Stomach (tissue), 9 donors: Measurements from ENCODE around the gene IQGAP2. TPM values are rescaled to one million over a fixed set of nuclear protein-coding genes. Genes with fewer than 3 reads are reported as not detected.

Source experiments
- DNase-seq, 2 donors: peaks; one replicate each; pipeline versions ENCODE4 v3.0.0 to v3.0.0-alpha.2; 2013 to 2019
- H3K27ac ChIP-seq, 5 donors: fragments of 200-600 bp in 4 of 5; sonication (generic) in 4 of 5; one replicate each; pipeline ENCODE4 v1.5.1; 2013 to 2019; ENCODE audit warnings: mild to moderate bottlenecking in 1 of 5, moderate library complexity in 1 of 5
- H3K27me3 ChIP-seq, 3 donors: fragments of 200-600 bp; sonication (generic); one replicate each; pipeline ENCODE4 v1.5.1; 2017 to 2019; ENCODE audit warnings: mixed run types in 1 of 3
- H3K36me3 ChIP-seq, 4 donors: fragments of 200-600 bp; sonication (generic); 1 replicate in 3 of 4; 2 replicates in 1 of 4; pipeline ENCODE4 v1.5.1; 2016 to 2019
- H3K4me1 ChIP-seq, 4 donors: fragments of 200-600 bp; sonication (generic); one replicate each; pipeline ENCODE4 v1.5.1; 2016 to 2019
- H3K4me3 ChIP-seq, 4 donors: fragments of 200-600 bp; sonication (generic) in 3 of 4; one replicate each; pipeline ENCODE4 v1.5.1; 2016 to 2019; ENCODE audit warnings: mild to moderate bottlenecking in 1 of 4
- H3K9me3 ChIP-seq, 4 donors: fragments of 200-600 bp; sonication (generic); one replicate each; pipeline ENCODE4 v1.5.1; 2016 to 2019
- EP300 ChIP-seq: sonication (generic); formaldehyde crosslinking; IDR thresholded peaks from one replicate; pipeline ENCODE4 v1.6.1; 2017; ENCODE audit warnings: antibody characterized with exemption
- POLR2A ChIP-seq, 4 donors: fragments of 450-650 bp; IDR thresholded peaks; one replicate each; pipeline ENCODE4 v1.6.1; 2016; ENCODE audit warnings: antibody characterized with exemption in 4 of 4, control low read depth in 2 of 4, mild to moderate bottlenecking in 1 of 4, moderate library complexity in 1 of 4
- POLR2AphosphoS5 ChIP-seq, 3 donors: sonication (generic); formaldehyde crosslinking; IDR thresholded peaks; one replicate each; pipeline ENCODE4 v1.6.1; 2016; ENCODE audit warnings: antibody characterized with exemption in 3 of 3
- WGBS, 5 donors: extraction: QIAGEN DNeasy Blood & Tissue Kit in 3 of 5; methylation state at CpG; one replicate each; pipeline versions ENCODE4 v1.1.5 to v1.1.7; 2013 to 2018; 5-methylcytosine and 5-hydroxymethylcytosine counted together
- intact Hi-C: fragments of 100-400 bp; cut with DNase I; formaldehyde crosslinking; loops from one replicate; pipeline ENCODE4 v1.15.1; 2023; ENCODE audit warnings: low total_unique reads
- polyA plus RNA-seq, 3 donors: library from polyadenylated mRNA; stranded (reverse); fragments of 200-250 nt; gene quantifications; one replicate each; pipeline ENCODE4 v1.2.3, GENCODE V29; 2013
- total RNA-seq, 5 donors: library from RNA; depleted of rRNA; stranded (reverse); fragments of >200 nt; gene quantifications; one replicate each; pipeline versions ENCODE4 v1.1.0 to v1.2.3, GENCODE V29; 2014 to 2016
- TF ChIP-seq, protein P1 (sequence below), 7 experiments: fragments of 450-650 bp in 4 of 7; fragments of 200-600 bp in 3 of 7; sonication (generic) in 3 of 7; IDR thresholded peaks; one replicate each; pipeline ENCODE4 v1.5.1; 2016 to 2019; ENCODE audit warnings: antibody characterized with exemption in 7 of 7, control low read depth in 2 of 7, mild to moderate bottlenecking in 1 of 7
- donor health status: healthy with polysubstance abuse.
- donor health status: Bipolar disorder and iron deficiency.
- donor health status: healthy.

IQGAP2 gene
- total and polyA plus RNA-seq, 8 donors = 11.5 to 122 (median 42.1) TPM

DNA sequence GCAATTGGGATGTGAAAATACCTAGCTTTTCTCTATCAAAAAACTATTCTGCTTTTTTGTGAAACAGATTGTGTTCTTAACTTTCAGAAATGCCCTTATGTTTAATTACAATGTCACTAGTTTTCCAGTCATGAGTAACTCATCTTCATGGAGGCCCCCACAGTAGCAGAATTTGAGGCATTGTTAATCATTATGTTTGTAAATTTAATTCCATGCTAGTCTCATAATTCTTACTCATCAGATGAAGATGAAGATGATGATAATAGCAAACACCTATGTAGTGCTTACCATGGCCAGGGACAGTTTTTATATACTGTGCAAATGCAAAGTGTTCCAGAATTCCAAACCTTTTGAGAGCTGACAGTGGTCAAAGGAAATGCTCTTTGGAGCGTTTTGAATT lies 285.1 kb downstream of the IQGAP2 start:
- TF ChIP-seq, protein P1, sequence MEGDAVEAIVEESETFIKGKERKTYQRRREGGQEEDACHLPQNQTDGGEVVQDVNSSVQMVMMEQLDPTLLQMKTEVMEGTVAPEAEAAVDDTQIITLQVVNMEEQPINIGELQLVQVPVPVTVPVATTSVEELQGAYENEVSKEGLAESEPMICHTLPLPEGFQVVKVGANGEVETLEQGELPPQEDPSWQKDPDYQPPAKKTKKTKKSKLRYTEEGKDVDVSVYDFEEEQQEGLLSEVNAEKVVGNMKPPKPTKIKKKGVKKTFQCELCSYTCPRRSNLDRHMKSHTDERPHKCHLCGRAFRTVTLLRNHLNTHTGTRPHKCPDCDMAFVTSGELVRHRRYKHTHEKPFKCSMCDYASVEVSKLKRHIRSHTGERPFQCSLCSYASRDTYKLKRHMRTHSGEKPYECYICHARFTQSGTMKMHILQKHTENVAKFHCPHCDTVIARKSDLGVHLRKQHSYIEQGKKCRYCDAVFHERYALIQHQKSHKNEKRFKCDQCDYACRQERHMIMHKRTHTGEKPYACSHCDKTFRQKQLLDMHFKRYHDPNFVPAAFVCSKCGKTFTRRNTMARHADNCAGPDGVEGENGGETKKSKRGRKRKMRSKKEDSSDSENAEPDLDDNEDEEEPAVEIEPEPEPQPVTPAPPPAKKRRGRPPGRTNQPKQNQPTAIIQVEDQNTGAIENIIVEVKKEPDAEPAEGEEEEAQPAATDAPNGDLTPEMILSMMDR (IDR thresholded peaks at IDR 0.05) = no peak
- TF ChIP-seq EP300 = no peak
- TF ChIP-seq POLR2AphosphoS5 (IDR thresholded peaks at IDR 0.05) = no peak
- TF ChIP-seq POLR2A (IDR thresholded peaks at IDR 0.05) = no peak

DNA sequence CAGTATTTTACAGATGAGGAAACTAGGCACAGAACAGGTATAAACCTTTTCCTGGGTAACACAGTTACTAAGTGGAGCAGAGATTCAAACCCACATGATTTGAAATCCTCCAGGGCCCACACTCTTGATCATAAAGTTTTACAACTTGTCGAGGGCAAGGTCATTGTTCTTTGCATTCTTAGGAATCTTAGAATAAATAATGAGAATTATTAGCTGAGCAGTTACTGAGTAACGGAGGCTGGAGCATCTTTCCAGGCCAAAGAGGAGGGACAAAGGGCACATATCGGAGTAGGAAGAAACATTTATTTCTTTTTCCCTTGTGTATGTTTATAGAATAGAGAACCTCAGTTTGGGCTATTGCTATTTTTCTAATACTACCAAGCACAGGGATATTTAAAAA lies 285.8 kb downstream of the IQGAP2 start:
- no peak for TF ChIP-seq POLR2A (IDR thresholded peaks at IDR 0.05)
- no peaks in the 10 kb centered on the region for H3K27me3 ChIP-seq
- H3K9me3 ChIP-seq = no peaks in the 10 kb centered on the region
- no peak for DNase-seq
- H3K36me3 ChIP-seq = peaks cover 0 to 52% (median 28%) of the 10 kb centered on the region in 4 donors
- peaks cover 5 to 17% (median 13%) of the 10 kb centered on the region in 4 donors for H3K4me1 ChIP-seq
- 62 to 81% (median 74%) methylated on average over 3 of the region's 3 CpGs for WGBS, 5 donors
- no peak overlapping the region for H3K4me3 ChIP-seq
- intact Hi-C loops = no loop called here
- peak overlapping the region in 1 of 5 donors; percentile 8 for H3K27ac ChIP-seq

More for the DNA sequence above, 285.1 kb downstream of the IQGAP2 start:
- intact Hi-C loops = no loop called here
- Histone ChIP-seq H3K27me3 (no peaks in the 10 kb centered on the region), H3K9me3 (no peaks in the 10 kb centered on the region), H3K36me3 (peaks cover 0 to 51% (median 27%) of the 10 kb centered on the region in 4 donors), H3K27ac (no peak overlapping the region), H3K4me3 (no peak overlapping the region), H3K4me1 (peaks cover 5 to 17% (median 13%) of the 10 kb centered on the region in 4 donors)
- DNase-seq = no peak
- 93 to 100% (median 96%) methylated on average over 1 of the region's 1 CpG for WGBS, 5 donors

DNA sequence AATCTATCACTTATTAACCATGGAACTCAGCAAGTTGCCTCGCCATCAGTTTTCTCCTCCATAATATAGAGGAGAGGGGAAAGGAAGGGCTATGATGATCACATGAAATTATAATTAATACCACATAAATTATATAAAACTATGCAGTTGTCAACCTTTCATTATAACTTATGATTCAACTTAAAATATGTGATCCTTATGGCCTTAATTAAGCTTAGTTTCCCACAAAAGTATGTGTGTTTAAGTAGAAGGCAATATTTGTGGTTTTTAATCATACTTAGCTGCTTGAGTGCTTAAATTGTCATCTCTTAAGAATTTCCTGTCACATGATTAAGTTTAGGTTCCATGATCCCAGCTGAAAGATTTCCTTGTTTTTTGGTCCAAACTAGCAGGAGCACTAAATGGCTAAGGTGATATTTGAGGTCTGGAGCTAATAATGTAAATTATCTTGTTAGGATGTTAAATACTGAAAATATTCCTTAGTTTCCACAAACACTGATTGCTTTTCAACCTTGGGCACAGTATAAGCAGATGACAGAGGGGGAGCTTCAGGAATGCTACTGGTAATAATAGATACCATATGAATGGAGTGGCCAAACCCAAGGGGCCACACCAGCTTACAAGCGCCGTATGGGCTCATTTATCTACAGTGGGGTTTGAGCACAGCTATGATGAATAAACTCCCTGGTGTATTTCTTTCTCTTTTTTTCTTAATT lies 286.4 kb downstream of the IQGAP2 start:
- intact Hi-C loops = no loop called here
- no peak for DNase-seq
- 91 to 95% (median 93%) methylated on average over 3 of the region's 3 CpGs for WGBS, 5 donors
- Histone ChIP-seq H3K4me1 (peaks cover 5 to 17% (median 13%) of the 10 kb centered on the region in 4 donors), H3K36me3 (peaks cover 0 to 52% (median 28%) of the 10 kb centered on the region in 4 donors), H3K27me3 (no peaks in the 10 kb centered on the region), H3K27ac (peak overlapping the region in 1 of 5 donors; percentile 80), H3K9me3 (no peaks in the 10 kb centered on the region), H3K4me3 (no peak overlapping the region)
- TF ChIP-seq EP300 = no peak
- TF ChIP-seq POLR2A (IDR thresholded peaks at IDR 0.05) = no peak
- TF ChIP-seq POLR2AphosphoS5 (IDR thresholded peaks at IDR 0.05) = no peak
- TF ChIP-seq, protein P1 (IDR thresholded peaks at IDR 0.05) = no peak

DNA sequence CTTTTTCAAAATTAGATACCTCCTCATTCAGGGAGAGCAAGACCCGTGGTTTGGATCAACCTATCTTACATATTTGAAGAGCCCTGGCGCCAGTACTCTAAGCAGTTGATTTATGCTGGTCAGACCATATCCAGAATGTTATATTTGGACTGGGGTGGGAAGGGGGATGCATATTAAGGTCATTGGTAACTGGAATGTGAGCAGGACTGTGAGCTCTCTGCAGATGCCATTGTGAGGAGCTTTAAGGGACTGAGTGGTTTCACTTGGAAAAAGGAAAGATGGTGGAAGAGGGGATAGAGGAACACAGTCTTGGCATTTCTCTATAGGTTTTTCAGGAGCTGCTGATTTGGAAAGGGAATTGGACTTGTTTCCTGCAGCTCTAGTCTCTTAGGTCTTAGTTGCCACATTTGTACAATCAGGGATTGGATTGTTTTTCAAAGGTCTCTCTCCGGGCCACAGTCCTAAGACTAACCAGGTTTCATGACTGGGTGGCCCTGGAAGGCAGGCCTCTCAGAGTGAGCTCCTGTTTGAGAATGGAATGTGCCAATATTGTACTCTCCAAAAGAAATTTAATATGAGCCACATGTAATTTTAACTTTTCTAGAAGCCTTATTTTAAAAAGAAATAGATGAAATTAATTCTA lies 287.1 kb downstream of the IQGAP2 start:
- Histone ChIP-seq H3K9me3 (no peaks in the 10 kb centered on the region), H3K27ac (peak overlapping the region in 3 of 5 donors; percentile 8 to 80 (median 51)), H3K36me3 (peaks cover 0 to 52% (median 27%) of the 10 kb centered on the region in 4 donors), H3K27me3 (no peaks in the 10 kb centered on the region), H3K4me1 (peaks cover 5 to 17% (median 13%) of the 10 kb centered on the region in 4 donors), H3K4me3 (no peak overlapping the region)
- intact Hi-C loops = no loop called here
- TF ChIP-seq, protein P1 (IDR thresholded peaks at IDR 0.05) = no peak
- TF ChIP-seq EP300 = no peak
- no peak for TF ChIP-seq POLR2A (IDR thresholded peaks at IDR 0.05)
- no peak for TF ChIP-seq POLR2AphosphoS5 (IDR thresholded peaks at IDR 0.05)
- no peak for DNase-seq
- 88 to 95% (median 91%) methylated on average over 3 of the region's 3 CpGs for WGBS, 5 donors
